Measurements from ENCODE around the gene NANOS2.

DNA sequence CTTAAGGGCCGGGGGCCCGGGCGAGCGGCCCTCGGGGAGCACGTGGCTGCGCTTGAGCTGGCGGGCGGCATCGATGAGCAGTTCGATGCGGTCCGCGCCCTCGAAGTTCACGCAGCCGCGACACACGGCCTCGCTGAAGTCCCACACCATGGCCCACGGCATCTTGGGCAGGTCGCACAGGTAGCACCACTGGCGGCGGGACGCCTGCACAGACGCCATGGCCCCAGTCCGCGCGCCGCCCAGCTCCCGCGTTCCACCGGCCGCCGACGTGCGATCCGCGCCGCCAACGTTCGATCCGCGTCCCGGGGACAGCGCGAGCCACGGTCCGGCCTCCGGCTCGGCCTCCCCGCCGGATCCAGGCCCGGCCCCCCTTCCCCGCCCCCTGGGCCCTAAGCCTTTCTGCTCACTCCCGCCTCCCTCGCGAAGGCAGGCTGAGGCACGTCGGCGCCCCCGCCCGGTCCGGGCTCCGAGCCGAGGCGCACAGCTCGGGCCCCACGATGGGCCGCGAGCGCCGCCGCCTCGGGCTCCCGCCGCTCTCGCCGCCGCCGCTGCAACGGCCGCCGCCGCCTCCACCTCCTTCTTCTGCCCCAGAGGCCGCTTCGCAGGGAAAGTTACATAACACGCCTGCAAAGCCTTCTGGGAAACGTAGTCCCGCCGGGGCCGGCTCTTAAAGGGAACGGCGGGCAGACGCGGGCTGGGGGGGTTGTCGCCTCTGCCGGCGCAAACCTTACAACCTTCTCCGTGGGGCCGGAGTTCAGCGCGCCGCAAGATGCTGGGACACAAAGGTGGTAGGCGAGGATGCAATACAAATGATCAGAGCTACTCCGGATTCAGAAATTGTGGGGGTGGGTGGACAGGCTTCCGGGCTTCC lies 28.8 kb downstream of the NANOS2 start, which contains the start of gene IRF2BP1:
- TF ChIP-seq, protein P1, sequence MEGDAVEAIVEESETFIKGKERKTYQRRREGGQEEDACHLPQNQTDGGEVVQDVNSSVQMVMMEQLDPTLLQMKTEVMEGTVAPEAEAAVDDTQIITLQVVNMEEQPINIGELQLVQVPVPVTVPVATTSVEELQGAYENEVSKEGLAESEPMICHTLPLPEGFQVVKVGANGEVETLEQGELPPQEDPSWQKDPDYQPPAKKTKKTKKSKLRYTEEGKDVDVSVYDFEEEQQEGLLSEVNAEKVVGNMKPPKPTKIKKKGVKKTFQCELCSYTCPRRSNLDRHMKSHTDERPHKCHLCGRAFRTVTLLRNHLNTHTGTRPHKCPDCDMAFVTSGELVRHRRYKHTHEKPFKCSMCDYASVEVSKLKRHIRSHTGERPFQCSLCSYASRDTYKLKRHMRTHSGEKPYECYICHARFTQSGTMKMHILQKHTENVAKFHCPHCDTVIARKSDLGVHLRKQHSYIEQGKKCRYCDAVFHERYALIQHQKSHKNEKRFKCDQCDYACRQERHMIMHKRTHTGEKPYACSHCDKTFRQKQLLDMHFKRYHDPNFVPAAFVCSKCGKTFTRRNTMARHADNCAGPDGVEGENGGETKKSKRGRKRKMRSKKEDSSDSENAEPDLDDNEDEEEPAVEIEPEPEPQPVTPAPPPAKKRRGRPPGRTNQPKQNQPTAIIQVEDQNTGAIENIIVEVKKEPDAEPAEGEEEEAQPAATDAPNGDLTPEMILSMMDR (IDR thresholded peaks at IDR 0.05), result peak in 1 of 4 donors; percentile 10
- peak; percentile 79 for TF ChIP-seq POLR2A (IDR thresholded peaks at IDR 0.05)

Measured in right lobe of liver (tissue), 4 donors.